GM23338 (cell line): ENCODE data around the gene CHRNA4. TPM values are rescaled to one million over a fixed set of nuclear protein-coding genes. Genes with fewer than 3 reads are reported as not detected.

Experiments
- ATAC-seq: fragments of 200-7000 bp; cut with Tn5 transposase; 3 replicates; pipeline ENCODE4 v1.9.1; 2020
- DNase-seq: peaks from one replicate; pipeline ENCODE4 v3.0.0-alpha.2; 2015; ENCODE audit warnings: low spot score
- H2AFZ ChIP-seq: fragments of 200-600 bp; sonication (generic); 2 replicates; pipeline ENCODE4 v1.8.0; 2016; ENCODE audit warnings: antibody characterized with exemption, mild to moderate bottlenecking, moderate library complexity
- H3F3A ChIP-seq: fragments of 200-600 bp; sonication (generic); replicated peaks from 2 replicates; pipeline ENCODE4 v1.8.0; 2017; ENCODE audit warnings: antibody characterized with exemption, mixed run types, low read depth
- H3K27ac ChIP-seq: fragments of 200-600 bp; sonication (generic); 2 replicates; pipeline ENCODE4 v1.6.1; 2016; ENCODE audit warnings: low read depth
- H3K27me3 ChIP-seq: fragments of 200-600 bp; sonication (generic); 2 replicates; pipeline ENCODE4 v1.8.0; 2016; ENCODE audit warnings: mild to moderate bottlenecking, mixed run types, moderate library complexity; ENCODE audit not compliant: insufficient read depth
- H3K36me3 ChIP-seq: fragments of 200-600 bp; sonication (generic); 2 replicates; pipeline ENCODE4 v1.8.0; 2016; ENCODE audit warnings: mild to moderate bottlenecking; ENCODE audit not compliant: insufficient read depth
- H3K4me1 ChIP-seq: fragments of 200-600 bp; sonication (generic); 2 replicates; pipeline ENCODE4 v1.8.0; 2016; ENCODE audit warnings: mild to moderate bottlenecking, moderate library complexity; ENCODE audit not compliant: insufficient read depth
- H3K4me2 ChIP-seq: fragments of 200-600 bp; sonication (generic); 2 replicates; pipeline ENCODE4 v1.7.1; 2017; ENCODE audit warnings: mixed run types
- H3K4me3 ChIP-seq: fragments of 200-600 bp; sonication (generic); 2 replicates; pipeline ENCODE4 v1.6.1; 2016; ENCODE audit warnings: mixed run types
- H3K79me2 ChIP-seq: fragments of 200-600 bp; sonication (generic); replicated peaks from 2 replicates; pipeline ENCODE4 v1.8.0; 2017; ENCODE audit warnings: mild to moderate bottlenecking; ENCODE audit not compliant: insufficient read depth
- H3K9me2 ChIP-seq: fragments of 200-600 bp; sonication (generic); 2 replicates; pipeline ENCODE4 v1.8.0; 2017; ENCODE audit not compliant: insufficient read depth
- H4K20me1 ChIP-seq: fragments of 200-600 bp; sonication (generic); replicated peaks from 2 replicates; pipeline ENCODE4 v1.8.0; 2017; ENCODE audit warnings: mild to moderate bottlenecking; ENCODE audit not compliant: insufficient read depth
- H3K27ac Mint-ChIP-seq: 2 replicates; pipeline ENCODE4 v1.8.0; 2020; ENCODE audit warnings: inconsistent platforms, mild to moderate bottlenecking, moderate library complexity, mixed read lengths
- H3K27me3 Mint-ChIP-seq: 3 replicates; pipeline ENCODE4 v1.8.0; 2022; ENCODE audit warnings: low read depth, mild to moderate bottlenecking, moderate library complexity, mixed read lengths, inconsistent platforms; ENCODE audit not compliant: insufficient read depth, poor library complexity
- H3K36me3 Mint-ChIP-seq: 3 replicates; pipeline ENCODE4 v1.8.0; 2021; ENCODE audit warnings: low read depth, mild to moderate bottlenecking, inconsistent platforms, moderate library complexity, mixed read lengths
- H3K4me1 Mint-ChIP-seq: 3 replicates; pipeline ENCODE4 v1.8.0; 2020; ENCODE audit warnings: mild to moderate bottlenecking, inconsistent platforms, mixed read lengths
- H3K4me3 Mint-ChIP-seq: 3 replicates; pipeline ENCODE4 v1.8.0; 2021; ENCODE audit warnings: moderate library complexity, mild to moderate bottlenecking, inconsistent platforms, mixed read lengths
- H3K9me3 Mint-ChIP-seq: 3 replicates; pipeline ENCODE4 v1.8.0; 2020; ENCODE audit warnings: moderate library complexity, mild to moderate bottlenecking, inconsistent platforms, mixed read lengths
- EZH2 ChIP-seq: fragments of 200-600 bp; sonication (generic); IDR thresholded peaks from one replicate; pipeline ENCODE4 v1.8.0; 2017; ENCODE audit warnings: antibody characterized with exemption, mild to moderate bottlenecking, low read depth; ENCODE audit not compliant: unreplicated experiment
- JUNB ChIP-seq: IDR thresholded peaks from one replicate; pipeline ENCODE4 v1.6.1; 2016; ENCODE audit warnings: antibody characterized with exemption; ENCODE audit not compliant: unreplicated experiment
- NANOG ChIP-seq: IDR thresholded peaks from 2 replicates; pipeline ENCODE4 v1.6.1; 2016; ENCODE audit warnings: antibody characterized with exemption, borderline replicate concordance
- REST ChIP-seq: IDR thresholded peaks from one replicate; pipeline ENCODE4 v1.6.1; 2018; ENCODE audit warnings: antibody characterized with exemption; ENCODE audit not compliant: unreplicated experiment
- STAT1 ChIP-seq: IDR thresholded peaks from one replicate; pipeline ENCODE4 v1.6.1; 2016; ENCODE audit warnings: antibody characterized with exemption; ENCODE audit not compliant: unreplicated experiment
- ZNF114 ChIP-seq: fragments of 250-450 bp; sonication (Bioruptor Pico); IDR thresholded peaks from 2 replicates; pipeline ENCODE4 v1.5.0; 2020; ENCODE audit warnings: mild to moderate bottlenecking, moderate library complexity
- ZNF462 ChIP-seq: fragments of 250-450 bp; sonication (Bioruptor Pico); IDR thresholded peaks from 2 replicates; pipeline ENCODE4 v1.5.0; 2020; ENCODE audit warnings: mild to moderate bottlenecking, moderate library complexity
- polyA plus RNA-seq: library from polyadenylated mRNA; unstranded; fragments of >200 nt; fragmentation: Nextera tagmentation; extraction: Ambion mirVana; gene quantifications from 2 replicates; pipeline ENCODE4 v1.2.1, GENCODE V29; 2016
- total RNA-seq: library from RNA; depleted of rRNA; stranded (reverse); fragments of >200 nt; shearing (Covaris generic); gene quantifications from 2 replicates; pipeline ENCODE4 v1.2.3, GENCODE V29; 2014
- TF ChIP-seq, protein P1 (sequence below), 2 experiments: fragments of 200-600 bp in 1 of 2; sonication (generic) in 1 of 2; conservative IDR thresholded peaks; 2 replicates each; pipeline versions ENCODE4 v1.5.1 to v1.6.1; 2016 to 2017; ENCODE audit warnings: antibody characterized with exemption in 2 of 2, low read depth in 2 of 2, mild to moderate bottlenecking in 2 of 2, moderate library complexity in 1 of 2

CHRNA4 gene
- total and polyA plus RNA-seq, 2 experiments from 2014 or later, result 2.7 to 3.9 TPM

DNA sequence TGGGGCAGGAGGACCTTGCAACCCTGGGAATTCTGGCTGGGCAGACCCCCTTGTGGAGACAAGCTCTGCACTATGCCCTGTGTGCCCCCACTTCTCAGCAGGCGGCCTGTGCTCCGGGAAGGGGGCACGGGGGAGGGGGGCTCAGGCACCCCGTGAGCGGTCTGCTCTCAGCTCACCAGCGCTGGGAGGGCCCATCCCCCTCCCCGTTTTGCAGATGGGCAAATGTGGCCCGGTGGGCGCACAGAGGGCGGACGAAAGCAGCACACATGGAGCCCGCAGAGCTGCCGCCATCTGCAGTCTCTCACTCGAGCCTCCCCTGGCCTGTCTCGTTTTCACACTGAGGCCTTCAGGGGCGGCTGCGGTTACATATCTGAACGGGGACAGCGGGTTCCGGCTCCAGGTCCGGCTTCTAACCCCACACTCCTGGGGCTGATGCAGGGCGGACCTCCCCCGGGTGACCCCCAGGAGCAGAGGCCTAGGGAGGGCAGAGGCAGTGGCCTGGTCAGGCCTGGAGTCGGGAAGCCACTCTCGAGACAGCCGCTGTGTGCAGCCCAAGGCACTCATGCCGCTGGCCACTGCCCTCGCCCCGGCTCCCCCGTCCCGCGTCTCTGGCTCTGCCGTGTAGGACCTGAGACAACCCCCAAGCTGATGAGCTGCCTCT is 13.9 kb downstream of the CHRNA4 start (continued):
- TF ChIP-seq ZNF114 (CRISPR knock-in tag) (no peak), EZH2 (no peak), REST (no peak), JUNB (no peak)
- TF ChIP-seq, protein P1, sequence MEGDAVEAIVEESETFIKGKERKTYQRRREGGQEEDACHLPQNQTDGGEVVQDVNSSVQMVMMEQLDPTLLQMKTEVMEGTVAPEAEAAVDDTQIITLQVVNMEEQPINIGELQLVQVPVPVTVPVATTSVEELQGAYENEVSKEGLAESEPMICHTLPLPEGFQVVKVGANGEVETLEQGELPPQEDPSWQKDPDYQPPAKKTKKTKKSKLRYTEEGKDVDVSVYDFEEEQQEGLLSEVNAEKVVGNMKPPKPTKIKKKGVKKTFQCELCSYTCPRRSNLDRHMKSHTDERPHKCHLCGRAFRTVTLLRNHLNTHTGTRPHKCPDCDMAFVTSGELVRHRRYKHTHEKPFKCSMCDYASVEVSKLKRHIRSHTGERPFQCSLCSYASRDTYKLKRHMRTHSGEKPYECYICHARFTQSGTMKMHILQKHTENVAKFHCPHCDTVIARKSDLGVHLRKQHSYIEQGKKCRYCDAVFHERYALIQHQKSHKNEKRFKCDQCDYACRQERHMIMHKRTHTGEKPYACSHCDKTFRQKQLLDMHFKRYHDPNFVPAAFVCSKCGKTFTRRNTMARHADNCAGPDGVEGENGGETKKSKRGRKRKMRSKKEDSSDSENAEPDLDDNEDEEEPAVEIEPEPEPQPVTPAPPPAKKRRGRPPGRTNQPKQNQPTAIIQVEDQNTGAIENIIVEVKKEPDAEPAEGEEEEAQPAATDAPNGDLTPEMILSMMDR (conservative IDR thresholded peaks at IDR 0.05; ENCODE audit: low read depth in 2 of 2), result no peak

DNA sequence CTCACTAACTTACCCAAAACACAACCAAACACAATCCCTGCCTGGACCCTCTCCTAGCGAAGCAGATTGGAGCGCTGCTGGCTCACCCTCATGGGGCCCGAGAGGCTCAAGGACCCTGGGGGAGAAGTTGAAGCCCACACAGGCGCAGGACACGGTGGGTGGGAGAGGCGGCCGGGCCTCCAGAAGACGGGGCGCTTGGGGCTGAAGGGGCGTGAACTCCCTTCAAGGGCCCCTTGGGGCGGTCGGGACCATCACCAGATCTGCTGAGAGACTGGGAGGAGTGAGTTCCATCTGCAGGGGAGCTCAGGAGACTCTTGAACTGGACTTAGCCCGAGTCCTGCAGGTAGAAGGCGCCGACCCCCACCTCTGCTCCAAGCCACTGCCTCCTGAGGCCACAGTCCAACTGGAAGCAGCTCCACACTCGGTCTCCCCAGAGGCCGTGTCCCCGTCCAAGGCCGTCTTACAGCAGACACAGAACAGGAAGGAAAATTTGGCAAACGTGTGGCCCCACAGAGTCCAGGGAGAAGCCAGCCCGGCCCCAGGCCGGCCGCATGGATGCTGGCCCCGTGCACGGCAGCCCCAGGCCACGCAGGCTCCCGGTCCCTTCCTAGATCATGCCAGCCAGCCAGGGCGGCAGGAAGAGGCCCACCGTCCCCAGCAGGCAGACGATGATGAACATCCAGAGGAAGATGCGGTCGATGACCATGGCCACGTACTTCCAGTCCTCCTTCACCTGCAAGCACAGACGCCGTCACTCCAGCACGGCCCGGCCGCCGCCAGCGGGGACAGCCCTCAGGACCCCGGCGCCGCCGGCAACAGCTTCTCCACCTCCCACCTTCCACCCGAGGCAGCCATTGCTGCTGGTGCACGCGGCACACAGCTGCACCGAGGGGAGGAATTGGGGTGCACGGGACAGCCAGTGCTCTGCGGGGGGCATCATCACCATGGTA is 14.7 kb downstream of the CHRNA4 start:
- Histone ChIP-seq H3K4me1 (no peaks in the 10 kb centered on the region), H3K36me3 (no peaks in the 10 kb centered on the region), H3K4me3 (no peak overlapping the region), H2AFZ (no peak overlapping the region), H3K9me2 (no peaks in the 10 kb centered on the region), H4K20me1 (no peaks in the 10 kb centered on the region), H3K27me3 (no peaks in the 10 kb centered on the region), H3F3A (0 out of 2 replicates have a peak, but pooled peaks cover 3% of the 10 kb centered on the region), H3K79me2 (no peaks in the 10 kb centered on the region), H3K27ac (no peak overlapping the region), H3K4me2 (no peak overlapping the region)
- ATAC-seq (no peak), DNase-seq (no peak)
- peaks cover 12% of the 10 kb centered on the region for H3K9me3 Mint-ChIP-seq
- H3K4me1 Mint-ChIP-seq, result peaks cover 4% of the 10 kb centered on the region; the same call in 1 of the 3 replicates
- no peak overlapping the region for H3K27ac Mint-ChIP-seq
- H3K27me3 Mint-ChIP-seq, result peaks cover 13% of the 10 kb centered on the region
- no peak overlapping the region; the same call in 2 of the 3 replicates for H3K4me3 Mint-ChIP-seq
- peaks cover 4% of the 10 kb centered on the region for H3K36me3 Mint-ChIP-seq
- TF ChIP-seq STAT1 (no peak), ZNF462 (no peak), NANOG (no peak), ZNF114 (CRISPR knock-in tag) (no peak)
- TF ChIP-seq, protein P1 (conservative IDR thresholded peaks at IDR 0.05; ENCODE audit: low read depth in 2 of 2), result no peak
